ENCODE results near the gene FEM1B. TPM values are rescaled to one million over a fixed set of nuclear protein-coding genes. Genes with fewer than 3 reads are reported as not detected.

The FEM1B gene
- total RNA-seq, 1 experiment from 2014 or later: 47.7 TPM

- Histone ChIP-seq H3K4me3 (no peak overlapping the region), H3K27ac (no peak overlapping the region), H3K4me1 (replicated peaks) (peaks cover 26% of the 10 kb centered on the region), H3K9me3 (replicated peaks) (no peaks in the 10 kb centered on the region), H3K36me3 (peaks cover 41% of the 10 kb centered on the region), H3K27me3 (replicated peaks) (no peaks in the 10 kb centered on the region)
- DNase-seq (ENCODE audit: low read depth in 1 of 2, low spot score in 2 of 2): no peak
Observed at GRCh38 chr15:68284616-68285258, 7.2 kb downstream of the FEM1B start.

DNA sequence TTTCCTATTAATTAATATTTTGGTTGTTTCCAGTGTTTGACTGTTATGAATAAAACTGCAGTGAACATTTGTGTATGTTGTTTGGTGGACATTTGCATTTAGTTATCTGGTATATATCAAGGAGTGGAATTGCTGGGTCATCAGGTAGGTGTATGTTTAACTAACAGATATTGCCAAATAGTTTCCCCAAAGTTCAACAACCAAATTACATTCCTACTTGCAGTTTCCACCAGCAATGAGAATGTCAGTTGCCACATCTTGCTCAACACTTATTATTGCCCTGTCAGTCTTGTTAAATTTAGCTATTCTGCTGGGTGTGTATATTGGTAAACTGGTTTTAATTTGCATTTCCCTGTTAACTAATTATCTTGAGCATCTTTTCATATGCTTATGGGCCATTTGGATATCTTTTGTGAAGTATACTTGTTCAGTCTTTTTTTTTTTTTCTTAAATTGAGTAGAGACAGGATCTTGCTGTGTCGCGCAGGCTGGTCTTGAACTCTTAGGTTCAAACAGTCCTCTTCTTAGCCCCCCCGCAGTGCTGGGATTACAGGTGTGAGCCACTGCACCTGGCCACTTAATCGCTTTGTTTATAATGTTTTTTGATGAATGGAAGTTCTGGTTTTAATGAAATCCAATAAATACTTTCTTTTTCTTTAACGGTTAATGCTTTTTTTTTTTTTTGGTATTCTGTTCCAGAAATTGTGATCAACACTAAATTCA is 7.9 kb downstream of the FEM1B start:
- no peak overlapping the region for H3K4me3 ChIP-seq
- no peak overlapping the region for H3K27ac ChIP-seq
- H3K9me3 ChIP-seq (replicated peaks): no peaks in the 10 kb centered on the region
- peaks cover 41% of the 10 kb centered on the region for H3K36me3 ChIP-seq
- H3K27me3 ChIP-seq (replicated peaks): no peaks in the 10 kb centered on the region
- peaks cover 19% of the 10 kb centered on the region for H3K4me1 ChIP-seq (replicated peaks)
- DNase-seq (ENCODE audit: low read depth in 1 of 2, low spot score in 2 of 2): no peak

GRCh38 chr15:68286256-68286655 is 8.7 kb downstream of the FEM1B start:
- DNase-seq (ENCODE audit: low read depth in 1 of 2, low spot score in 2 of 2): no peak
- Histone ChIP-seq H3K27me3 (replicated peaks) (no peaks in the 10 kb centered on the region), H3K27ac (no peak overlapping the region), H3K4me1 (replicated peaks) (peaks cover 11% of the 10 kb centered on the region), H3K4me3 (no peak overlapping the region), H3K36me3 (peaks cover 42% of the 10 kb centered on the region), H3K9me3 (replicated peaks) (no peaks in the 10 kb centered on the region)

GRCh38 chr15:68289057-68289456 is 11.5 kb downstream of the FEM1B start:
- Histone ChIP-seq H3K4me3 (no peak overlapping the region), H3K9me3 (replicated peaks) (no peaks in the 10 kb centered on the region), H3K4me1 (replicated peaks) (no peaks in the 10 kb centered on the region), H3K36me3 (peaks cover 61% of the 10 kb centered on the region), H3K27me3 (replicated peaks) (no peaks in the 10 kb centered on the region), H3K27ac (no peak overlapping the region)
- no peak for DNase-seq (ENCODE audit: low read depth in 1 of 2, low spot score in 2 of 2)

DNA sequence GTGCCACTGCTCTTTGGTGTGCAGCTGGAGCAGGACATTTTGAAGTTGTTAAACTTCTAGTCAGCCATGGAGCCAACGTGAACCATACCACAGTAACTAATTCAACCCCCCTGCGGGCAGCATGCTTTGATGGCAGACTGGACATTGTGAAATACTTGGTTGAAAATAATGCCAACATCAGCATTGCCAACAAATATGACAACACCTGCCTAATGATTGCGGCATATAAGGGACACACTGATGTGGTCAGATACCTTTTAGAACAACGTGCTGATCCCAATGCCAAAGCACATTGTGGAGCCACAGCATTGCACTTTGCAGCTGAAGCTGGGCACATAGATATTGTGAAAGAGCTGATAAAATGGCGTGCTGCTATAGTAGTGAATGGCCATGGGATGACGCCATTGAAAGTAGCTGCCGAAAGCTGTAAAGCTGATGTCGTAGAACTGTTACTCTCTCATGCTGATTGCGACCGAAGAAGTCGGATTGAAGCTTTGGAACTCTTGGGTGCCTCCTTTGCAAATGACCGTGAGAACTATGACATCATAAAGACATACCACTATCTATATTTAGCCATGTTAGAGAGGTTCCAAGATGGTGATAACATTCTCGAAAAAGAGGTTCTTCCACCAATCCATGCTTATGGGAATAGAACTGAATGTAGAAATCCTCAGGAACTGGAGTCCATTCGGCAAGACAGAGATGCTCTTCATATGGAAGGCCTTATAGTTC is 12.2 kb downstream of the FEM1B start:
- no peaks in the 10 kb centered on the region for H3K9me3 ChIP-seq (replicated peaks)
- no peak overlapping the region for H3K4me3 ChIP-seq
- no peaks in the 10 kb centered on the region for H3K4me1 ChIP-seq (replicated peaks)
- no peaks in the 10 kb centered on the region for H3K27me3 ChIP-seq (replicated peaks)
- peaks cover 56% of the 10 kb centered on the region for H3K36me3 ChIP-seq
- no peak overlapping the region for H3K27ac ChIP-seq
- DNase-seq (ENCODE audit: low read depth in 1 of 2, low spot score in 2 of 2): no peak

DNA sequence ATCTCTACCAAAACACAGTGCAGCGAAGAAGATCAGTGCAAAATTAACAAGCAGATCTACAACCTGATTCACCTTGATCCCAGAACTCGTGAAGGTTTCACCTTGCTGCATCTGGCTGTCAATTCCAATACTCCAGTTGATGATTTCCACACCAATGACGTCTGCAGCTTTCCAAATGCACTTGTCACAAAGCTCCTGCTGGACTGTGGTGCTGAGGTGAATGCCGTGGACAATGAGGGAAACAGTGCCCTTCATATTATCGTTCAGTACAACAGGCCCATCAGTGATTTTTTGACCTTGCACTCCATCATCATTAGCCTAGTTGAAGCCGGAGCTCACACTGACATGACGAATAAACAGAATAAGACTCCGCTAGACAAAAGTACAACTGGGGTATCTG is 13.2 kb downstream of the FEM1B start:
- Histone ChIP-seq H3K36me3 (peaks cover 54% of the 10 kb centered on the region), H3K27ac (no peak overlapping the region)
- no peak for DNase-seq (ENCODE audit: low read depth in 1 of 2, low spot score in 2 of 2)

DNA sequence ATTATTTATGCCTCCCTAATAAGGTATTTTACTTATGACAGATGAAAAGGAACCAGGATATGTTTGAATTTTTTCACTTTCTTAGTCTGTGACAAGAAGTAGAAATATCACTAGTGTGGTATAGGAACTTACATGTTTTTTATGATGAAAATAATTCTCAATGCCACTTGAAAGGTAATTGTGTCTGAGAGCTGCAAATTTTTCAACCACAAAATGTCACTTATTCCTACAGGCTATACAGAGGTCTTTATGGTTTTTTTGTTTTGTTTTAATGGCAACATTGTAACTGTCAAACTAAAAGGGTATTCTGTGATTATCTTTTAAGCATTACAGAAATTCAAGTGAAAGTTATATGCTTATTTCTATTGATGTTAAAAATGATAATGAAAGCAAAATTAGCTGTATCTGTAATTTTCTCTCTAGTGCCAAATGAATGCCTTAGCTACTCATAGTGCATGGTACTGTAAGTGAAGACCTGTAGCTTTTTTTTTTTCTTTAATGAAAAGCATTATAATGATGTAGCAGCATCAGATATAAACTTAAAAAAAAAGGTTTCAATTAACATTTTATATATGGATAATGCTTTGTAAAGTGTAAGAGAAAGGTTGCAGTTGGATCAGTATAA is 14.7 kb downstream of the FEM1B start:
- H3K27me3 ChIP-seq (replicated peaks): no peaks in the 10 kb centered on the region
- no peaks in the 10 kb centered on the region for H3K9me3 ChIP-seq (replicated peaks)
- H3K27ac ChIP-seq: no peak overlapping the region
- H3K36me3 ChIP-seq: peaks cover 48% of the 10 kb centered on the region
- no peak for DNase-seq (ENCODE audit: low read depth in 1 of 2, low spot score in 2 of 2)
- no peak overlapping the region for H3K4me3 ChIP-seq
- peaks cover 6% of the 10 kb centered on the region for H3K4me1 ChIP-seq (replicated peaks)

More for the DNA sequence above, 13.2 kb downstream of the FEM1B start:
- H3K9me3 ChIP-seq (replicated peaks): no peaks in the 10 kb centered on the region
- H3K4me1 ChIP-seq (replicated peaks): peaks cover 6% of the 10 kb centered on the region
- H3K4me3 ChIP-seq: no peak overlapping the region
- no peaks in the 10 kb centered on the region for H3K27me3 ChIP-seq (replicated peaks)

- peaks cover 50% of the 10 kb centered on the region for H3K36me3 ChIP-seq
- peaks cover 6% of the 10 kb centered on the region for H3K4me1 ChIP-seq (replicated peaks)
- no peaks in the 10 kb centered on the region for H3K27me3 ChIP-seq (replicated peaks)
- H3K4me3 ChIP-seq: no peak overlapping the region
- DNase-seq (ENCODE audit: low read depth in 1 of 2, low spot score in 2 of 2): no peak
- no peak overlapping the region for H3K27ac ChIP-seq
- no peaks in the 10 kb centered on the region for H3K9me3 ChIP-seq (replicated peaks)
Observed at GRCh38 chr15:68292967-68293366, 15.4 kb downstream of the FEM1B start.

- DNase-seq (ENCODE audit: low read depth in 1 of 2, low spot score in 2 of 2): no peak
Observed at GRCh38 chr15:68295014-68295805, 17.7 kb downstream of the FEM1B start.

GRCh38 chr15:68298336-68298735 is 20.8 kb downstream of the FEM1B start:
- Histone ChIP-seq H3K4me3 (no peak overlapping the region), H3K4me1 (replicated peaks) (peaks cover 10% of the 10 kb centered on the region), H3K9me3 (replicated peaks) (no peaks in the 10 kb centered on the region), H3K27me3 (replicated peaks) (no peaks in the 10 kb centered on the region), H3K36me3 (peaks cover 7% of the 10 kb centered on the region; the same call in 1 of the 2 replicates), H3K27ac (no peak overlapping the region)
- no peak for DNase-seq (ENCODE audit: low read depth in 1 of 2, low spot score in 2 of 2)

More at GRCh38 chr15:68295014-68295805, 17.7 kb downstream of the FEM1B start:
- Histone ChIP-seq H3K4me3 (no peak overlapping the region), H3K4me1 (replicated peaks) (peaks cover 10% of the 10 kb centered on the region), H3K27ac (no peak overlapping the region), H3K27me3 (replicated peaks) (no peaks in the 10 kb centered on the region), H3K36me3 (peaks cover 36% of the 10 kb centered on the region), H3K9me3 (replicated peaks) (no peaks in the 10 kb centered on the region)

DNA sequence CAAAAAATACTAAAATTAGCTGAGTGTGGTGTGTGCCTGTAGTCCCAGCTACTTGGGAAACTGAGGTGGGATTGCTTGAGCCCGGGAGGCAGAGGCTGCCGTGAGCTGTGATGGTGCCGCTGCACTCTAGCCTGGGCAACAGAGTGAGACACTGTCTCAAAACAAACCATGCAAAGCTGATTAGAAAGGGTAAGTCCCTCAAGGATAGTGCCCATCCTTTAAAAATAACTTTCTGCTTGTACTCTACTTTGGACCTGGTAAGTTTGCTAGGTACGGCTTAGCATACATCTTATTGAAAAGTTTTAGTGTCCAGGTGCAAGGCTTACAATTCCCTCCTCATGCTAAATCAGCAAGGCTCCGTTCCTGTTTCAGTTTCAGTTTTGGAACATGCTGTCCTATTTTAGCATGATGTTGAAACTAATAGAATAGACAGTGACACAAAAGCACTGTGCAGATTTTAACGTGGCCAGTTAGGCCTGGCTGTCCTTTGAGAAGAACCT is 21.4 kb downstream of the FEM1B start:
- 0 out of 2 replicates have a peak, but pooled peaks cover 7% of the 10 kb centered on the region for H3K36me3 ChIP-seq
- H3K27me3 ChIP-seq (replicated peaks): no peaks in the 10 kb centered on the region
- peak overlapping the region; percentile 26 for H3K4me3 ChIP-seq
- peaks cover 10% of the 10 kb centered on the region for H3K4me1 ChIP-seq (replicated peaks)
- H3K27ac ChIP-seq: no peak overlapping the region
- H3K9me3 ChIP-seq (replicated peaks): no peaks in the 10 kb centered on the region
- peak in 1 of 2 experiments; percentile 42 for DNase-seq (ENCODE audit: low read depth in 1 of 2, low spot score in 2 of 2)

- no peak overlapping the region; the same call in 1 of the 2 replicates for H3K4me3 ChIP-seq
- no peaks in the 10 kb centered on the region for H3K27me3 ChIP-seq (replicated peaks)
- H3K36me3 ChIP-seq: 0 out of 2 replicates have a peak, but pooled peaks cover 7% of the 10 kb centered on the region
- H3K4me1 ChIP-seq (replicated peaks): peaks cover 10% of the 10 kb centered on the region
- H3K27ac ChIP-seq: no peak overlapping the region
- H3K9me3 ChIP-seq (replicated peaks): no peaks in the 10 kb centered on the region
- DNase-seq (ENCODE audit: low read depth in 1 of 2, low spot score in 2 of 2): no peak
Observed at GRCh38 chr15:68299436-68299835, 21.9 kb downstream of the FEM1B start.
